Measurements from ENCODE around the gene CACNG3.

Gene CACNG3

GRCh38 chr16:24352746-24353145 lies 96.6 kb downstream of the CACNG3 start:
- no CpG with 5 or more reads among the region's 5 CpGs for WGBS (ENCODE audit: extremely low coverage, insufficient coverage, insufficient read length)
- H3K4me2 ChIP-seq (ENCODE audit: low read length), result no peak overlapping the region
- H3K14ac ChIP-seq (ENCODE audit: low read length), result no peak overlapping the region
- H2AFZ ChIP-seq (ENCODE audit: insufficient read depth, low read length, poor library complexity), result no peak overlapping the region
- H3K4me1 ChIP-seq (ENCODE audit: control insufficient read depth in 1 of 2, insufficient read depth in 2 of 2, low read length in 2 of 2), result no peaks in the 10 kb centered on the region
- H3K18ac ChIP-seq (ENCODE audit: low read length), result no peak overlapping the region
- no peak overlapping the region for H3K4ac ChIP-seq (ENCODE audit: low read depth, low read length)
- no peaks in the 10 kb centered on the region for H3K36me3 ChIP-seq (ENCODE audit: control insufficient read depth in 1 of 2, insufficient read depth in 2 of 2, low read length in 2 of 2)
- H4K8ac ChIP-seq (ENCODE audit: low read depth, low read length), result no peak overlapping the region
- H3K79me1 ChIP-seq (ENCODE audit: low read length), result no peaks in the 10 kb centered on the region
- H2BK5ac ChIP-seq (ENCODE audit: low read depth, low read length, poor library complexity), result no peak overlapping the region
- H3K9ac ChIP-seq (ENCODE audit: low read length), result no peak overlapping the region
- H3K4me3 ChIP-seq (ENCODE audit: low read depth, low read length), result no peak overlapping the region
- no peaks in the 10 kb centered on the region for H3K9me3 ChIP-seq (ENCODE audit: insufficient read depth, low read depth, low read length)
- no peaks in the 10 kb centered on the region for H3K27me3 ChIP-seq (ENCODE audit: insufficient read depth, low read length)
- no peak overlapping the region for H4K12ac ChIP-seq (ENCODE audit: low read depth, low read length)
- no peak overlapping the region for H3K27ac ChIP-seq (ENCODE audit: low read depth, low read length)
- H2BK120ac ChIP-seq (ENCODE audit: insufficient read depth, low read length, poor library complexity), result no peak overlapping the region
- no peak overlapping the region for H3K23ac ChIP-seq (ENCODE audit: low read length)
- no peak overlapping the region for H2AK5ac ChIP-seq (ENCODE audit: low read length)
- no peaks in the 10 kb centered on the region for H3K79me2 ChIP-seq (ENCODE audit: control insufficient read depth, insufficient read depth, low read length, poor library complexity)
- no peak overlapping the region for H2BK12ac ChIP-seq (ENCODE audit: low read length)
- no peak overlapping the region for H4K91ac ChIP-seq (ENCODE audit: low read depth, low read length)
- DNase-seq, result peak; percentile 7 to 57

GRCh38 chr16:24353622-24354021 lies 97.5 kb downstream of the CACNG3 start:
- Histone ChIP-seq H4K8ac (ENCODE audit: low read depth, low read length) (no peak overlapping the region), H2BK120ac (ENCODE audit: insufficient read depth, low read length, poor library complexity) (no peak overlapping the region), H3K27ac (ENCODE audit: low read depth, low read length) (no peak overlapping the region), H4K91ac (ENCODE audit: low read depth, low read length) (no peak overlapping the region), H2BK12ac (ENCODE audit: low read length) (no peak overlapping the region), H2BK5ac (ENCODE audit: low read depth, low read length, poor library complexity) (no peak overlapping the region), H3K9me3 (ENCODE audit: insufficient read depth, low read depth, low read length) (no peaks in the 10 kb centered on the region), H3K4ac (ENCODE audit: low read depth, low read length) (no peak overlapping the region), H3K27me3 (ENCODE audit: insufficient read depth, low read length) (no peaks in the 10 kb centered on the region), H4K12ac (ENCODE audit: low read depth, low read length) (no peak overlapping the region), H2AK5ac (ENCODE audit: low read length) (no peak overlapping the region), H3K4me3 (ENCODE audit: low read depth, low read length) (no peak overlapping the region), H3K9ac (ENCODE audit: low read length) (no peak overlapping the region), H3K14ac (ENCODE audit: low read length) (no peak overlapping the region), H3K4me1 (ENCODE audit: control insufficient read depth in 1 of 2, insufficient read depth in 2 of 2, low read length in 2 of 2) (no peaks in the 10 kb centered on the region), H2AFZ (ENCODE audit: insufficient read depth, low read length, poor library complexity) (no peak overlapping the region), H3K18ac (ENCODE audit: low read length) (no peak overlapping the region), H3K36me3 (ENCODE audit: control insufficient read depth in 1 of 2, insufficient read depth in 2 of 2, low read length in 2 of 2) (no peaks in the 10 kb centered on the region), H3K4me2 (ENCODE audit: low read length) (no peak overlapping the region), H3K79me2 (ENCODE audit: control insufficient read depth, insufficient read depth, low read length, poor library complexity) (no peaks in the 10 kb centered on the region), H3K79me1 (ENCODE audit: low read length) (no peaks in the 10 kb centered on the region), H3K23ac (ENCODE audit: low read length) (no peak overlapping the region)
- no CpG with 5 or more reads among the region's 5 CpGs for WGBS (ENCODE audit: extremely low coverage, insufficient coverage, insufficient read length)
- DNase-seq, result peak; percentile 10 to 58

GRCh38 chr16:24357511-24357910 lies 101.4 kb downstream of the CACNG3 start:
- H3K4me1 ChIP-seq (ENCODE audit: control insufficient read depth in 1 of 2, insufficient read depth in 2 of 2, low read length in 2 of 2), result no peaks in the 10 kb centered on the region
- no peak for DNase-seq
- H3K23ac ChIP-seq (ENCODE audit: low read length), result no peak overlapping the region
- no CpG with 5 or more reads among the region's 7 CpGs for whole genome bisulfite sequencing (ENCODE audit: extremely low coverage, insufficient coverage, insufficient read length)
- H3K79me1 ChIP-seq (ENCODE audit: low read length), result no peaks in the 10 kb centered on the region
- no peaks in the 10 kb centered on the region for H3K9me3 ChIP-seq (ENCODE audit: insufficient read depth, low read depth, low read length)
- no peak overlapping the region for H3K4ac ChIP-seq (ENCODE audit: low read depth, low read length)
- H2BK120ac ChIP-seq (ENCODE audit: insufficient read depth, low read length, poor library complexity), result no peak overlapping the region
- no peaks in the 10 kb centered on the region for H3K79me2 ChIP-seq (ENCODE audit: control insufficient read depth, insufficient read depth, low read length, poor library complexity)
- H3K14ac ChIP-seq (ENCODE audit: low read length), result no peak overlapping the region
- no peak overlapping the region for H4K12ac ChIP-seq (ENCODE audit: low read depth, low read length)
- H2BK5ac ChIP-seq (ENCODE audit: low read depth, low read length, poor library complexity), result no peak overlapping the region
- H4K91ac ChIP-seq (ENCODE audit: low read depth, low read length), result no peak overlapping the region
- no peak overlapping the region for H3K9ac ChIP-seq (ENCODE audit: low read length)
- no peak overlapping the region for H3K4me2 ChIP-seq (ENCODE audit: low read length)
- H3K27ac ChIP-seq (ENCODE audit: low read depth, low read length), result no peak overlapping the region
- no peaks in the 10 kb centered on the region for H3K36me3 ChIP-seq (ENCODE audit: control insufficient read depth in 1 of 2, insufficient read depth in 2 of 2, low read length in 2 of 2)
- no peak overlapping the region for H2AFZ ChIP-seq (ENCODE audit: insufficient read depth, low read length, poor library complexity)
- H3K18ac ChIP-seq (ENCODE audit: low read length), result no peak overlapping the region
- H2AK5ac ChIP-seq (ENCODE audit: low read length), result no peak overlapping the region
- no peaks in the 10 kb centered on the region for H3K27me3 ChIP-seq (ENCODE audit: insufficient read depth, low read length)
- H3K4me3 ChIP-seq (ENCODE audit: low read depth, low read length), result no peak overlapping the region
- no peak overlapping the region for H4K8ac ChIP-seq (ENCODE audit: low read depth, low read length)
- H2BK12ac ChIP-seq (ENCODE audit: low read length), result no peak overlapping the region

- Histone ChIP-seq H3K4me2 (ENCODE audit: low read length) (no peak overlapping the region), H3K27me3 (ENCODE audit: insufficient read depth, low read length) (no peaks in the 10 kb centered on the region), H3K79me1 (ENCODE audit: low read length) (no peaks in the 10 kb centered on the region), H3K4me1 (ENCODE audit: control insufficient read depth in 1 of 2, insufficient read depth in 2 of 2, low read length in 2 of 2) (no peaks in the 10 kb centered on the region), H3K27ac (ENCODE audit: low read depth, low read length) (no peak overlapping the region), H3K79me2 (ENCODE audit: control insufficient read depth, insufficient read depth, low read length, poor library complexity) (no peaks in the 10 kb centered on the region), H3K4ac (ENCODE audit: low read depth, low read length) (no peak overlapping the region), H3K14ac (ENCODE audit: low read length) (no peak overlapping the region), H3K36me3 (ENCODE audit: control insufficient read depth in 1 of 2, insufficient read depth in 2 of 2, low read length in 2 of 2) (no peaks in the 10 kb centered on the region), H4K12ac (ENCODE audit: low read depth, low read length) (no peak overlapping the region), H3K23ac (ENCODE audit: low read length) (no peak overlapping the region), H2BK12ac (ENCODE audit: low read length) (no peak overlapping the region), H3K18ac (ENCODE audit: low read length) (no peak overlapping the region), H3K9me3 (ENCODE audit: insufficient read depth, low read depth, low read length) (no peaks in the 10 kb centered on the region), H4K91ac (ENCODE audit: low read depth, low read length) (no peak overlapping the region), H2AK5ac (ENCODE audit: low read length) (no peak overlapping the region), H4K8ac (ENCODE audit: low read depth, low read length) (no peak overlapping the region), H2BK120ac (ENCODE audit: insufficient read depth, low read length, poor library complexity) (no peak overlapping the region), H3K4me3 (ENCODE audit: low read depth, low read length) (no peak overlapping the region), H2BK5ac (ENCODE audit: low read depth, low read length, poor library complexity) (no peak overlapping the region), H2AFZ (ENCODE audit: insufficient read depth, low read length, poor library complexity) (no peak overlapping the region), H3K9ac (ENCODE audit: low read length) (no peak overlapping the region)
- WGBS (ENCODE audit: extremely low coverage, insufficient coverage, insufficient read length), result no CpG with 5 or more reads among the region's 5 CpGs
- DNase-seq, result no peak
Measured at GRCh38 chr16:24358117-24358516, 102.0 kb downstream of the CACNG3 start.

Measured in trophoblast cell (in vitro differentiated cells and primary cell).